Measurements from ENCODE around the gene MED22.

DNA sequence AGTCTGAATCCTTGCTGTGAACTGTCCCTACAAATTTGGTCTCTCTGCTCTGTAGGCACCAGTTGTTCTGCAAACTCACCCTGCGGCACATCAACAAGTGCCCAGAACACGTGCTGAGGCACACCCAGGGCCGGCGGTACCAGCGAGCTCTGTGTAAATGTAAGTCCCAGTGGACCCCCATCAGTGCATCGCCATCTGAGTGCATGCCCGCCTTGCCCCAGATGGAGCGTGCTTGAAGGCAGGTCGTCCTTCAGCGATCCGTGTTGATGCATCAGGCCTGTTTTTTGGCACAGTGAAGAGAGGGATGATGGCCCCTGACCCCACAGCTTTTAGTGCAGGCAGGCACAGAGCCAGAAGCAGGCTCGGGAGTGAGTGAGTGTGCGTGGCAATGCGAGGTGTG, 9.7 kb upstream of the MED22 start:
- TF ChIP-seq, protein P1, sequence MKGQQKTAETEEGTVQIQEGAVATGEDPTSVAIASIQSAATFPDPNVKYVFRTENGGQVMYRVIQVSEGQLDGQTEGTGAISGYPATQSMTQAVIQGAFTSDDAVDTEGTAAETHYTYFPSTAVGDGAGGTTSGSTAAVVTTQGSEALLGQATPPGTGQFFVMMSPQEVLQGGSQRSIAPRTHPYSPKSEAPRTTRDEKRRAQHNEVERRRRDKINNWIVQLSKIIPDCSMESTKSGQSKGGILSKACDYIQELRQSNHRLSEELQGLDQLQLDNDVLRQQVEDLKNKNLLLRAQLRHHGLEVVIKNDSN (IDR thresholded peaks at IDR 0.05): no peak
- no peak for TF ChIP-seq YY1 (IDR thresholded peaks at IDR 0.05; ENCODE audit: low read depth)
- no peak for TF ChIP-seq TAF1 (IDR thresholded peaks at IDR 0.05; ENCODE audit: low read depth)
- no peak for TF ChIP-seq EGR1 (IDR thresholded peaks at IDR 0.05)
- TF ChIP-seq FOXM1 (IDR thresholded peaks at IDR 0.05; ENCODE audit: borderline replicate concordance, low read depth): no peak
- TF ChIP-seq, protein P2, sequence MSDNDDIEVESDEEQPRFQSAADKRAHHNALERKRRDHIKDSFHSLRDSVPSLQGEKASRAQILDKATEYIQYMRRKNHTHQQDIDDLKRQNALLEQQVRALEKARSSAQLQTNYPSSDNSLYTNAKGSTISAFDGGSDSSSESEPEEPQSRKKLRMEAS (IDR thresholded peaks at IDR 0.05): no peak
- TF ChIP-seq, protein P3, sequence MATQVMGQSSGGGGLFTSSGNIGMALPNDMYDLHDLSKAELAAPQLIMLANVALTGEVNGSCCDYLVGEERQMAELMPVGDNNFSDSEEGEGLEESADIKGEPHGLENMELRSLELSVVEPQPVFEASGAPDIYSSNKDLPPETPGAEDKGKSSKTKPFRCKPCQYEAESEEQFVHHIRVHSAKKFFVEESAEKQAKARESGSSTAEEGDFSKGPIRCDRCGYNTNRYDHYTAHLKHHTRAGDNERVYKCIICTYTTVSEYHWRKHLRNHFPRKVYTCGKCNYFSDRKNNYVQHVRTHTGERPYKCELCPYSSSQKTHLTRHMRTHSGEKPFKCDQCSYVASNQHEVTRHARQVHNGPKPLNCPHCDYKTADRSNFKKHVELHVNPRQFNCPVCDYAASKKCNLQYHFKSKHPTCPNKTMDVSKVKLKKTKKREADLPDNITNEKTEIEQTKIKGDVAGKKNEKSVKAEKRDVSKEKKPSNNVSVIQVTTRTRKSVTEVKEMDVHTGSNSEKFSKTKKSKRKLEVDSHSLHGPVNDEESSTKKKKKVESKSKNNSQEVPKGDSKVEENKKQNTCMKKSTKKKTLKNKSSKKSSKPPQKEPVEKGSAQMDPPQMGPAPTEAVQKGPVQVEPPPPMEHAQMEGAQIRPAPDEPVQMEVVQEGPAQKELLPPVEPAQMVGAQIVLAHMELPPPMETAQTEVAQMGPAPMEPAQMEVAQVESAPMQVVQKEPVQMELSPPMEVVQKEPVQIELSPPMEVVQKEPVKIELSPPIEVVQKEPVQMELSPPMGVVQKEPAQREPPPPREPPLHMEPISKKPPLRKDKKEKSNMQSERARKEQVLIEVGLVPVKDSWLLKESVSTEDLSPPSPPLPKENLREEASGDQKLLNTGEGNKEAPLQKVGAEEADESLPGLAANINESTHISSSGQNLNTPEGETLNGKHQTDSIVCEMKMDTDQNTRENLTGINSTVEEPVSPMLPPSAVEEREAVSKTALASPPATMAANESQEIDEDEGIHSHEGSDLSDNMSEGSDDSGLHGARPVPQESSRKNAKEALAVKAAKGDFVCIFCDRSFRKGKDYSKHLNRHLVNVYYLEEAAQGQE (IDR thresholded peaks at IDR 0.05; ENCODE audit: low read depth): no peak
- TF ChIP-seq RAD21 (IDR thresholded peaks at IDR 0.05; ENCODE audit: low read depth): no peak
- no peak for TF ChIP-seq CREB1 (IDR thresholded peaks at IDR 0.05; ENCODE audit: low read depth)
- TF ChIP-seq ZBTB7A (IDR thresholded peaks at IDR 0.05; ENCODE audit: low read depth): no peak
- TF ChIP-seq NFIC (IDR thresholded peaks at IDR 0.05): no peak
- TF ChIP-seq CEBPB (IDR thresholded peaks at IDR 0.05): no peak
